SU-DHL-6 (cell line): ENCODE results near the gene HNF1B.

Experiments
- EZH2phosphoT487 ChIP-seq: fragments of 200-600 bp; sonication (generic), shearing (Covaris generic); conservative IDR thresholded peaks from 2 replicates; pipeline ENCODE4 v1.6.1; 2018; ENCODE audit warnings: mild to moderate bottlenecking, antibody characterized with exemption, low read length, moderate library complexity, mixed read lengths
- TF ChIP-seq, protein P1 (sequence below): fragments of 200-600 bp; sonication (generic); IDR thresholded peaks from one replicate; pipeline ENCODE4 v1.5.1; 2017; ENCODE audit warnings: antibody characterized with exemption, mild to moderate bottlenecking, low read length, moderate library complexity; ENCODE audit not compliant: insufficient read depth, poor library complexity, severe bottlenecking

DNA sequence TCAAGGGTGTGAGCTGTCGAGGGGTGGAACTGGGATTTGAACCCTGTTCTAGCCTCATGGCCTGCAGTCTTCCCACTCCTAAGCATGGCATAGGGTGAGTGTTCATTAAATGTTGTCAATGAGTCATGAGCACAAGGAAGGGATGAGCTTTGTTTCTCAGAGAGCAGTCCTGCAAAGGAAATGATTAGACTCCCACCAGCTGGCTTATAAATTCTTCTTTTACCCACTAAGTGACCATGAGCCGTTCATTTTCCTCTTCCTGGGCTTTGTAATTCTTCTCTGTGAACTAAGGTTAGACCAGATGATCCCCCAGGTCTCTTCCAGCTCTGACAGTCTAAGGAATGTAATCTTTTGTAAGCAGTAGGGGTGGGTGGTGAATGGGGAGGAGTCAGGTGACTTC lies 47.9 kb upstream of the HNF1B start:
- TF ChIP-seq, protein P1, sequence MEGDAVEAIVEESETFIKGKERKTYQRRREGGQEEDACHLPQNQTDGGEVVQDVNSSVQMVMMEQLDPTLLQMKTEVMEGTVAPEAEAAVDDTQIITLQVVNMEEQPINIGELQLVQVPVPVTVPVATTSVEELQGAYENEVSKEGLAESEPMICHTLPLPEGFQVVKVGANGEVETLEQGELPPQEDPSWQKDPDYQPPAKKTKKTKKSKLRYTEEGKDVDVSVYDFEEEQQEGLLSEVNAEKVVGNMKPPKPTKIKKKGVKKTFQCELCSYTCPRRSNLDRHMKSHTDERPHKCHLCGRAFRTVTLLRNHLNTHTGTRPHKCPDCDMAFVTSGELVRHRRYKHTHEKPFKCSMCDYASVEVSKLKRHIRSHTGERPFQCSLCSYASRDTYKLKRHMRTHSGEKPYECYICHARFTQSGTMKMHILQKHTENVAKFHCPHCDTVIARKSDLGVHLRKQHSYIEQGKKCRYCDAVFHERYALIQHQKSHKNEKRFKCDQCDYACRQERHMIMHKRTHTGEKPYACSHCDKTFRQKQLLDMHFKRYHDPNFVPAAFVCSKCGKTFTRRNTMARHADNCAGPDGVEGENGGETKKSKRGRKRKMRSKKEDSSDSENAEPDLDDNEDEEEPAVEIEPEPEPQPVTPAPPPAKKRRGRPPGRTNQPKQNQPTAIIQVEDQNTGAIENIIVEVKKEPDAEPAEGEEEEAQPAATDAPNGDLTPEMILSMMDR: no peak
- no peak for TF ChIP-seq EZH2phosphoT487
